ENCODE results near the gene ANKFN1. TPM values are rescaled to one million over a fixed set of nuclear protein-coding genes. Genes with fewer than 3 reads are reported as not detected.

ANKFN1 gene
- total RNA-seq, 1 donor from 2014 or later, result not detected

- Histone ChIP-seq H3K79me2 (ENCODE audit: insufficient read depth, low read length) (no peaks in the 10 kb centered on the region), H3K4me1 (ENCODE audit: insufficient read depth, low read length) (no peaks in the 10 kb centered on the region), H3K4me2 (ENCODE audit: low read length) (no peak overlapping the region), H3K9ac (ENCODE audit: low read length) (no peak overlapping the region), H3K4me3 (ENCODE audit: insufficient read depth, low read depth, low read length) (no peak overlapping the region), H3K36me3 (ENCODE audit: insufficient read depth, low read length) (no peaks in the 10 kb centered on the region), H3K27me3 (ENCODE audit: insufficient read depth, low read length) (no peaks in the 10 kb centered on the region), H3K27ac (ENCODE audit: low read depth, low read length) (no peak overlapping the region), H4K20me1 (ENCODE audit: insufficient read depth, low read length) (no peaks in the 10 kb centered on the region), H3K9me3 (ENCODE audit: insufficient read depth, low read depth, low read length) (no peaks in the 10 kb centered on the region), H2AFZ (ENCODE audit: low read depth, low read length) (no peak overlapping the region)
- TF ChIP-seq EZH2 (IDR thresholded peaks at IDR 0.05; ENCODE audit: insufficient read depth, low read length) (no peak), CTCF (IDR thresholded peaks at IDR 0.05; ENCODE audit: insufficient read depth, low read depth, low read length) (no peak)
- Mint-ChIP-seq H3K27me3 (ENCODE audit: low read depth, unreplicated experiment) (no peaks in the 10 kb centered on the region), H3K27ac (ENCODE audit: unreplicated experiment) (peak overlapping the region; percentile 59), H3K4me1 (ENCODE audit: low read depth, unreplicated experiment) (peaks cover 15% of the 10 kb centered on the region), H3K9me3 (ENCODE audit: unreplicated experiment) (no peaks in the 10 kb centered on the region), H3K4me3 (ENCODE audit: unreplicated experiment) (no peak overlapping the region), H3K36me3 (ENCODE audit: low read depth, unreplicated experiment) (no peaks in the 10 kb centered on the region)
- no peak for FAIRE-seq
- DNase-seq (ENCODE audit: low read depth), result no peak
Observed at GRCh38 chr17:56320443-56320842, 167.2 kb downstream of the ANKFN1 start.

- no peaks in the 10 kb centered on the region for H3K9me3 Mint-ChIP-seq (ENCODE audit: unreplicated experiment)
- Histone ChIP-seq H3K27me3 (ENCODE audit: insufficient read depth, low read length) (no peaks in the 10 kb centered on the region), H3K4me2 (ENCODE audit: low read length) (no peak overlapping the region), H3K27ac (ENCODE audit: low read depth, low read length) (no peak overlapping the region), H4K20me1 (ENCODE audit: insufficient read depth, low read length) (no peaks in the 10 kb centered on the region), H3K4me1 (ENCODE audit: insufficient read depth, low read length) (no peaks in the 10 kb centered on the region), H3K4me3 (ENCODE audit: insufficient read depth, low read depth, low read length) (no peak overlapping the region), H3K9me3 (ENCODE audit: insufficient read depth, low read depth, low read length) (no peaks in the 10 kb centered on the region), H3K9ac (ENCODE audit: low read length) (no peak overlapping the region), H3K36me3 (ENCODE audit: insufficient read depth, low read length) (no peaks in the 10 kb centered on the region), H3K79me2 (ENCODE audit: insufficient read depth, low read length) (no peaks in the 10 kb centered on the region), H2AFZ (ENCODE audit: low read depth, low read length) (no peak overlapping the region)
- peaks cover 9% of the 10 kb centered on the region for H3K4me1 Mint-ChIP-seq (ENCODE audit: low read depth, unreplicated experiment)
- H3K36me3 Mint-ChIP-seq (ENCODE audit: low read depth, unreplicated experiment), result no peaks in the 10 kb centered on the region
- peaks cover 2% of the 10 kb centered on the region for H3K27me3 Mint-ChIP-seq (ENCODE audit: low read depth, unreplicated experiment)
- no peak overlapping the region for H3K4me3 Mint-ChIP-seq (ENCODE audit: unreplicated experiment)
- TF ChIP-seq EZH2 (IDR thresholded peaks at IDR 0.05; ENCODE audit: insufficient read depth, low read length), result no peak
- TF ChIP-seq CTCF (IDR thresholded peaks at IDR 0.05; ENCODE audit: insufficient read depth, low read depth, low read length), result no peak
- DNase-seq (ENCODE audit: low read depth) (no peak), FAIRE-seq (no peak)
- no peak overlapping the region for H3K27ac Mint-ChIP-seq (ENCODE audit: unreplicated experiment)
Observed at GRCh38 chr17:56322991-56323390, 169.7 kb downstream of the ANKFN1 start.

GRCh38 chr17:56324676-56325075, 171.4 kb downstream of the ANKFN1 start:
- no peaks in the 10 kb centered on the region for H3K36me3 Mint-ChIP-seq (ENCODE audit: low read depth, unreplicated experiment)

More at GRCh38 chr17:56324676-56325075, 171.4 kb downstream of the ANKFN1 start:
- Histone ChIP-seq H2AFZ (ENCODE audit: low read depth, low read length) (no peak overlapping the region), H3K79me2 (ENCODE audit: insufficient read depth, low read length) (no peaks in the 10 kb centered on the region), H3K4me2 (ENCODE audit: low read length) (no peak overlapping the region), H3K27ac (ENCODE audit: low read depth, low read length) (no peak overlapping the region), H3K27me3 (ENCODE audit: insufficient read depth, low read length) (no peaks in the 10 kb centered on the region), H4K20me1 (ENCODE audit: insufficient read depth, low read length) (no peaks in the 10 kb centered on the region), H3K9me3 (ENCODE audit: insufficient read depth, low read depth, low read length) (no peaks in the 10 kb centered on the region), H3K36me3 (ENCODE audit: insufficient read depth, low read length) (no peaks in the 10 kb centered on the region), H3K4me1 (ENCODE audit: insufficient read depth, low read length) (no peaks in the 10 kb centered on the region), H3K4me3 (ENCODE audit: insufficient read depth, low read depth, low read length) (no peak overlapping the region), H3K9ac (ENCODE audit: low read length) (no peak overlapping the region)
- Mint-ChIP-seq H3K4me3 (ENCODE audit: unreplicated experiment) (no peak overlapping the region), H3K4me1 (ENCODE audit: low read depth, unreplicated experiment) (peaks cover 9% of the 10 kb centered on the region), H3K9me3 (ENCODE audit: unreplicated experiment) (no peaks in the 10 kb centered on the region), H3K27me3 (ENCODE audit: low read depth, unreplicated experiment) (peaks cover 2% of the 10 kb centered on the region), H3K27ac (ENCODE audit: unreplicated experiment) (no peak overlapping the region)
- FAIRE-seq (no peak), DNase-seq (ENCODE audit: low read depth) (no peak)
- TF ChIP-seq CTCF (IDR thresholded peaks at IDR 0.05; ENCODE audit: insufficient read depth, low read depth, low read length) (no peak), EZH2 (IDR thresholded peaks at IDR 0.05; ENCODE audit: insufficient read depth, low read length) (no peak)
